Adrenal gland (tissue), 12 donors: ENCODE data around the gene ITPR3. TPM values are rescaled to one million over a fixed set of nuclear protein-coding genes. Genes with fewer than 3 reads are reported as not detected.

Experiments
- DNase-seq, 7 donors: peaks; one replicate each; pipeline ENCODE4 v3.0.0-alpha.2; 2019 to 2020
- H3K27ac ChIP-seq, 5 donors: fragments of 200-600 bp; sonication (generic) in 4 of 5; 1 replicate in 3 of 5; 2 replicates in 2 of 5; pipeline versions ENCODE4 v1.5.1 to v1.8.0; 2016 to 2020; ENCODE audit warnings: mild to moderate bottlenecking in 1 of 5
- H3K27me3 ChIP-seq: fragments of 200-600 bp; 2 replicates; pipeline ENCODE4 v1.8.0; 2021
- H3K36me3 ChIP-seq, 2 donors: fragments of 200-600 bp; replicated peaks in 1 of 2; 1 replicate in 1 of 2; 2 replicates in 1 of 2; pipeline versions ENCODE4 v1.5.1 to v1.8.0; 2018 to 2022
- H3K4me1 ChIP-seq, 2 donors: fragments of 200-600 bp; replicated peaks in 1 of 2; 1 replicate in 1 of 2; 2 replicates in 1 of 2; pipeline versions ENCODE4 v1.5.1 to v1.8.0; 2018 to 2021
- H3K4me3 ChIP-seq, 4 donors: fragments of 200-600 bp; sonication (generic) in 3 of 4; one replicate each; pipeline ENCODE4 v1.5.1; 2016 to 2018
- H3K9me3 ChIP-seq, 3 donors: fragments of 200-600 bp; sonication (generic) in 1 of 3; replicated peaks in 1 of 3; 1 replicate in 2 of 3; 2 replicates in 1 of 3; pipeline versions ENCODE4 v1.5.1 to v1.8.0; 2016 to 2021
- CTCF ChIP-seq, 6 experiments: fragments of 450-650 bp in 4 of 6; fragments of 200-600 bp in 2 of 6; sonication (generic) in 1 of 6; IDR thresholded peaks; 1 replicate in 5 of 6; 2 replicates in 1 of 6; pipeline versions ENCODE4 v1.5.1 to v1.8.0; 2016 to 2021; ENCODE audit warnings: antibody characterized with exemption in 6 of 6, mild to moderate bottlenecking in 2 of 6, moderate library complexity in 1 of 6
- POLR2A ChIP-seq, 2 donors: fragments of 450-650 bp; IDR thresholded peaks; one replicate each; pipeline ENCODE4 v1.6.1; 2017; ENCODE audit warnings: antibody characterized with exemption in 2 of 2, mild to moderate bottlenecking in 2 of 2, moderate library complexity in 1 of 2
- WGBS, 4 donors: extraction: QIAGEN DNeasy Blood & Tissue Kit in 2 of 4; methylation state at CpG; one replicate each; pipeline versions ENCODE4 v1.1.5 to v1.1.7; 2013 to 2017; 5-methylcytosine and 5-hydroxymethylcytosine counted together
- intact Hi-C, 2 donors: fragments of 100-400 bp; cut with DNase I; formaldehyde crosslinking; loops; one replicate each; pipeline versions ENCODE4 v1.14.1 to v1.15.0; 2022 to 2023
- polyA plus RNA-seq, 3 donors: library from polyadenylated mRNA; stranded (reverse); fragments of 200-250 nt in 2 of 3; fragments of 350-450 nt in 1 of 3; fragmentation: Illumina TruSeq in 1 of 3; extraction: RNeasy Lipid Tissue Mini Kit (QIAGEN cat#74804) in 1 of 3; gene quantifications; one replicate each; pipeline ENCODE4 v1.2.3, GENCODE V29; 2013 to 2014
- total RNA-seq, 9 donors: library from RNA; depleted of rRNA in 4 of 9; stranded (reverse); fragments of >200 nt in 4 of 9; fragments of 120-200 nt in 1 of 9; fragmentation: NEBNext Ultra II Directional in 1 of 9; extraction: Animal tissue kit (Norgen Biotek cat#: 25700) in 1 of 9; gene quantifications; one replicate each; pipeline versions ENCODE4 v1.1.0 to v1.2.4, GENCODE V29; 2013 to 2023
- donor health status: healthy with polysubstance abuse.
- donor health status: Bipolar disorder and iron deficiency.
- donor health status: DM: yes; HTN: yes; CAD: no.
- donor health status: DM: no; HTN: no; CAD: no.
- donor health status: DM: no; HTN: no; CAD: no.
- donor health status: DM: yes; HTN: yes; CAD: no.

The ITPR3 gene
- total and polyA plus RNA-seq, 12 donors: 1.3 to 38.1 (median 23.9) TPM

DNA sequence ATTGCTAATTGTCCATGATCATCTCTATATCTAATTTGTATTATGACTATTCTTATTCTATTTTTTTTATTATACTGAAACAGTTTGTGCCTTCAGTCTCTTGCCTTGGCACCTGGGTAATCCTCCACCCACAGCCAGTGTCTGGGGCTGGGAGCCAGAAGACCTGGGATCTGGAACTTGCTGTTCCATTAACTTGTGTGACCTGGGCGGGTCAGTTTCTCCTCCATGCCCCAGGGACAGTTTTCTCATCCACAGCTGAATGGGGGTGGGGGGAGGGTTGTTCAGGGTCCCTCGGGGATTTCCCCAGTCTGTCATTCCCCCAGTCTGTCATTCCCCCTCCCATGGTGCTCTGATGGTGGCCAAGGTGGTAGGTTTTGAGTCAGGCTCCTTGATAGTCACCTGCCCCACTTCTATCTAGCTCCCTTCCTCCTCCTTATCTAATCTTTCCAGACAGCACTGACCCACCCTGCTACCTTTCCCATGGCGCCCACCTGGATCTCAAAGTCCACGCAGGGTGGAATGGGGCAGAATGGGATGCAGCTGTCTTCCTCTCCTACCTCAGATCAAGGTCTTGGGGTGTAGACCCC lies 10.9 kb downstream of the ITPR3 start:
- WGBS, 4 donors: 85 to 93% (median 90%) methylated on average over 3 to 4 of the region's 4 CpGs
- TF ChIP-seq POLR2A (IDR thresholded peaks at IDR 0.05): no peak
- TF ChIP-seq CTCF (IDR thresholded peaks at IDR 0.05): no peak
- Histone ChIP-seq H3K9me3 (no peaks in the 10 kb centered on the region), H3K27me3 (no peaks in the 10 kb centered on the region), H3K4me3 (no peak overlapping the region), H3K36me3 (no peaks in the 10 kb centered on the region), H3K27ac (no peak overlapping the region), H3K4me1 (peaks cover 12 to 14% of the 10 kb centered on the region in 2 donors)
- no peak for DNase-seq
- intact Hi-C loops: loop anchor here (5.0 to 10.0 kb wide), 2 partner anchors 40 to 47 kb away; partner anchors contain the start of gene BAK1 (in 1 of the 2)

DNA sequence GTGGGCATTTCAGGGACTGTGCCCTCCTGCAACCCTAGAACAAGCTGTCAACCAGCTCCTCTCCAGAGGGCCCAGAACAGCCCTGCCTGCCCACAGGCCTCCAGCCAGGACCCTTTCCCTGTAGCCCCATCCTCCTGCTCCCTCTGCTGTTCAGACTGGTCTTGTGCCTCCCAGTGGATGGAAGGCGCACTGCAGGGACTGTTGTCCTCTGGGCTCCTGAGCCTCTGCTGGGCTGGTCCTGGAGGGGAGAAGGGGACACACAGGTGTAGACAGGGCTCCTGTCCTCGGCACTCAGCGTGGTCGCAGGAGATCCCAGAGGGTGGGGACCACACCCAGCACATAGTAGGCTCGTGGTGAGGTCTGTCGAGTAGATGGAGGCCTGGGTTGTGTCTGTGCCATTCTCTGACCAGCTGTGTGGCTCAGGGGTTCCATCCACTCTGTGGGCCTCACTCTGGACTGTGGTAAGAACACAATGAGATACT lies 11.5 kb downstream of the ITPR3 start:
- DNase-seq: peak in 4 of 7 donors; percentile 24 to 62 (median 50)
- Histone ChIP-seq H3K27ac (peak overlapping the region in 2 of 5 donors; percentile 7 to 72), H3K9me3 (no peaks in the 10 kb centered on the region), H3K4me1 (peaks cover 12 to 14% of the 10 kb centered on the region in 2 donors), H3K36me3 (no peaks in the 10 kb centered on the region), H3K27me3 (no peaks in the 10 kb centered on the region), H3K4me3 (no peak overlapping the region)
- TF ChIP-seq CTCF (IDR thresholded peaks at IDR 0.05): peak; percentile 17 to 67 (median 51)
- TF ChIP-seq POLR2A (IDR thresholded peaks at IDR 0.05): no peak
- 71 to 87% (median 74%) methylated on average over 5 to 6 of the region's 6 CpGs for WGBS, 4 donors
- intact Hi-C loops: loop anchor here (5.0 to 10.0 kb wide), 2 partner anchors 40 to 48 kb away; partner anchors contain the start of gene BAK1 (in 1 of the 2)

DNA sequence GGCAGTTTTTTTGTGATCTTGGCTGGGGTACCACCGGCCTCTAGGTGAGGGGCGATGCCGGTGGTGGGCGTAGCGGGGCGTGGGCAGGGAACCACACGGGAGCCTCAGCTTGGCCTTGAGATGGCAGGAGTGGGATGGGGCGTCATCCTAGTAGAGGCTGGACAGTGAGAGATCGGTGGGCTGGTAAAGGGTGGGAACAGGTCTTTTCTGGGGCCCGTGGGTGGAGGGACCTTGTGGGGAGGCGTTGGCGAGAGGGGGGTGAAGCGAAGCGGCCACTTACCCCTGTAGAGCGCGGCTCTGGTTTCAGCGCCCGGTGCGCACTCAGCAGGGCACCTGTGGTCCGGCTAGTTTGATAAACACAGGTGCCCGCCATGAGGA lies 12.0 kb downstream of the ITPR3 start:
- WGBS, 4 donors: 11 to 30% (median 22%) methylated on average over 11 to 21 of the region's 21 CpGs
- no peak for DNase-seq
- Histone ChIP-seq H3K9me3 (no peaks in the 10 kb centered on the region), H3K4me3 (peak overlapping the region in 1 of 4 donors; percentile 63), H3K4me1 (peaks cover 12 to 14% of the 10 kb centered on the region in 2 donors), H3K27ac (peak overlapping the region in 2 of 5 donors; percentile 7 to 72), H3K36me3 (no peaks in the 10 kb centered on the region), H3K27me3 (no peaks in the 10 kb centered on the region)
- TF ChIP-seq POLR2A (IDR thresholded peaks at IDR 0.05): no peak
- TF ChIP-seq CTCF (IDR thresholded peaks at IDR 0.05): no peak
- intact Hi-C loops: loop anchor here (5.0 to 10.0 kb wide), 2 partner anchors 41 to 48 kb away; partner anchors contain the start of gene BAK1 (in 1 of the 2)

- H3K27ac ChIP-seq: peak overlapping the region in 2 of 5 donors; percentile 7 to 72
- no peak for TF ChIP-seq CTCF (IDR thresholded peaks at IDR 0.05)
- TF ChIP-seq POLR2A (IDR thresholded peaks at IDR 0.05): no peak
Measured at GRCh38 chr6:33633462-33634158, 12.5 kb downstream of the ITPR3 start.

More at GRCh38 chr6:33633462-33634158, 12.5 kb downstream of the ITPR3 start:
- Histone ChIP-seq H3K4me1 (peaks cover 12 to 14% of the 10 kb centered on the region in 2 donors), H3K27me3 (no peaks in the 10 kb centered on the region), H3K36me3 (no peaks in the 10 kb centered on the region), H3K9me3 (no peaks in the 10 kb centered on the region), H3K4me3 (peak overlapping the region in 2 of 4 donors; percentile 8 to 63)
- intact Hi-C loops: loop anchor here (5.0 to 10.0 kb wide), 2 partner anchors 41 to 49 kb away; partner anchors contain the start of gene BAK1 (in 1 of the 2)
- 0 to 1% (median 0%) methylated on average over 4 to 86 of the region's 86 CpGs for WGBS, 4 donors
- peak; percentile 66 to 80 (median 71) for DNase-seq
